Parathyroid adenoma (tissue), 2 donors: ENCODE measurements around the gene TMEM263.

Experiments
- H2AFZ ChIP-seq: fragments of 300-600 bp; sonication (generic); one replicate; pipeline ENCODE4 v1.7.0; 2017; ENCODE audit warnings: antibody characterized with exemption, mild to moderate bottlenecking
- H3K27ac ChIP-seq: fragments of 300-600 bp; sonication (generic); one replicate; pipeline ENCODE4 v1.7.0; 2017
- H3K27me3 ChIP-seq: fragments of 300-600 bp; sonication (generic); one replicate; pipeline ENCODE4 v1.7.0; 2017; ENCODE audit warnings: low read length; ENCODE audit not compliant: control insufficient read depth, insufficient read depth
- H3K36me3 ChIP-seq: fragments of 300-600 bp; sonication (generic); one replicate; pipeline ENCODE4 v1.7.0; 2017; ENCODE audit warnings: low read length; ENCODE audit not compliant: control insufficient read depth, insufficient read depth
- H3K4me1 ChIP-seq: fragments of 300-600 bp; sonication (generic); one replicate; pipeline ENCODE4 v1.7.0; 2017; ENCODE audit warnings: control low read depth
- H3K4me2 ChIP-seq: fragments of 300-600 bp; sonication (generic); one replicate; pipeline ENCODE4 v1.7.0; 2017; ENCODE audit warnings: low read length
- H3K4me3 ChIP-seq: fragments of 300-600 bp; sonication (generic); one replicate; pipeline ENCODE4 v1.7.0; 2017; ENCODE audit warnings: low read depth, low read length
- H3K79me2 ChIP-seq: fragments of 300-600 bp; sonication (generic); one replicate; pipeline ENCODE4 v1.7.0; 2017; ENCODE audit warnings: control low read depth
- H3K9ac ChIP-seq: fragments of 300-600 bp; sonication (generic); one replicate; pipeline ENCODE4 v1.7.0; 2017; ENCODE audit warnings: mild to moderate bottlenecking
- H3K9me3 ChIP-seq: fragments of 300-600 bp; sonication (generic); one replicate; pipeline ENCODE4 v1.7.0; 2017; ENCODE audit warnings: low read length; ENCODE audit not compliant: control insufficient read depth
- CTCF ChIP-seq: fragments of 300-600 bp; sonication (generic); IDR thresholded peaks from one replicate; pipeline ENCODE4 v1.7.0; 2017; ENCODE audit warnings: antibody characterized with exemption, mild to moderate bottlenecking
- donor health status: primary hyperparathyroidism.

Gene TMEM263

GRCh38 chr12:106910202-106910601, 45.5 kb upstream of the TMEM263 start:
- no peaks in the 10 kb centered on the region for H3K4me1 ChIP-seq
- no peak overlapping the region for H3K27ac ChIP-seq

GRCh38 chr12:106911581-106911980, 44.1 kb upstream of the TMEM263 start:
- Histone ChIP-seq H3K36me3 (no peaks in the 10 kb centered on the region), H3K79me2 (no peaks in the 10 kb centered on the region), H2AFZ (no peak overlapping the region), H3K27me3 (no peaks in the 10 kb centered on the region), H3K4me1 (no peaks in the 10 kb centered on the region), H3K4me3 (no peak overlapping the region), H3K9ac (no peak overlapping the region), H3K4me2 (no peak overlapping the region), H3K27ac (no peak overlapping the region), H3K9me3 (no peaks in the 10 kb centered on the region)
- no peak for TF ChIP-seq CTCF

More at GRCh38 chr12:106910202-106910601, 45.5 kb upstream of the TMEM263 start:
- Histone ChIP-seq H2AFZ (no peak overlapping the region), H3K36me3 (no peaks in the 10 kb centered on the region), H3K4me3 (no peak overlapping the region), H3K9ac (no peak overlapping the region), H3K4me2 (no peak overlapping the region), H3K27me3 (no peaks in the 10 kb centered on the region), H3K79me2 (no peaks in the 10 kb centered on the region), H3K9me3 (no peaks in the 10 kb centered on the region)
- TF ChIP-seq CTCF, result no peak

- no peaks in the 10 kb centered on the region for H3K79me2 ChIP-seq
- no peaks in the 10 kb centered on the region for H3K4me1 ChIP-seq
- no peaks in the 10 kb centered on the region for H3K9me3 ChIP-seq
- H3K4me2 ChIP-seq, result no peak overlapping the region
- H3K27me3 ChIP-seq, result no peaks in the 10 kb centered on the region
- H3K36me3 ChIP-seq, result no peaks in the 10 kb centered on the region
- TF ChIP-seq CTCF, result no peak
- H3K4me3 ChIP-seq, result no peak overlapping the region
- no peak overlapping the region for H2AFZ ChIP-seq
- H3K9ac ChIP-seq, result no peak overlapping the region
- no peak overlapping the region for H3K27ac ChIP-seq
These were observed 42.3 kb upstream of the TMEM263 start for GRCh38 chr12:106913456-106913855.

- no peaks in the 10 kb centered on the region for H3K27me3 ChIP-seq
- H3K4me2 ChIP-seq, result no peak overlapping the region
- no peak for TF ChIP-seq CTCF
- H3K4me3 ChIP-seq, result no peak overlapping the region
- no peaks in the 10 kb centered on the region for H3K9me3 ChIP-seq
- H3K79me2 ChIP-seq, result no peaks in the 10 kb centered on the region
- H3K4me1 ChIP-seq, result no peaks in the 10 kb centered on the region
- no peak overlapping the region for H3K27ac ChIP-seq
- H2AFZ ChIP-seq, result no peak overlapping the region
- H3K9ac ChIP-seq, result no peak overlapping the region
- H3K36me3 ChIP-seq, result no peaks in the 10 kb centered on the region
These were observed 40.7 kb upstream of the TMEM263 start for GRCh38 chr12:106914796-106915634.

- H3K9ac ChIP-seq, result no peak overlapping the region
- no peak for TF ChIP-seq CTCF
- H3K9me3 ChIP-seq, result no peaks in the 10 kb centered on the region
- H3K27me3 ChIP-seq, result no peaks in the 10 kb centered on the region
- H3K79me2 ChIP-seq, result no peaks in the 10 kb centered on the region
- H3K36me3 ChIP-seq, result no peaks in the 10 kb centered on the region
- no peak overlapping the region for H2AFZ ChIP-seq
- no peak overlapping the region for H3K4me3 ChIP-seq
- H3K27ac ChIP-seq, result no peak overlapping the region
- H3K4me1 ChIP-seq, result no peaks in the 10 kb centered on the region
- no peak overlapping the region for H3K4me2 ChIP-seq
These were observed 40.1 kb upstream of the TMEM263 start for GRCh38 chr12:106915635-106916026.
